NCI-H510A treated with DMSO at 0.1 percent for 48 hours (cell line): ENCODE data around the gene HHIPL1.
A peak's percentile ranks its signal among the peaks of the same experiment; 100 is the strongest.

ENCODE experiments used
- DNase-seq: peaks from one replicate; lab custom pipeline; 2025; lab: John Stamatoyannopoulos, UW

The HHIPL1 gene

DNA sequence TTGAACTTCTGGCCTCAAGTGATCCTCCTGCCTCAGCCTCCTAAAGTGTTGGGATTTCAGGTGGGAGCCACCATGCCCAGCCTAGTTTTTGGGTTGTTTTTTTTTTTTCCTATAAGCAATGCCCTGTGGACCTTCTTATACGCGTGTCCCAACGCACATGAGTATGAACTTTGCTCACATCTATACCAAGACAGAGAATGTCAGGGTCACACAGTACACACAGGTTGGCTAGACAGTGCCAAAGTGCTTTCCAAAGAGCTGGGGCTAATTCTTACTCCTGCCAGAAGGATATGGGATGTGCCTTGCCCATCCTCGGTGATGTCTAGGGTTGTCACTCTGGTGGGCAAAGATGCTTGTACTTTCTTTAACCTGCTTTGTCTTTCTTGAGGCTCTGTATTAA is 33.3 kb upstream of the HHIPL1 start:
- no peak for DNase-seq

DNA sequence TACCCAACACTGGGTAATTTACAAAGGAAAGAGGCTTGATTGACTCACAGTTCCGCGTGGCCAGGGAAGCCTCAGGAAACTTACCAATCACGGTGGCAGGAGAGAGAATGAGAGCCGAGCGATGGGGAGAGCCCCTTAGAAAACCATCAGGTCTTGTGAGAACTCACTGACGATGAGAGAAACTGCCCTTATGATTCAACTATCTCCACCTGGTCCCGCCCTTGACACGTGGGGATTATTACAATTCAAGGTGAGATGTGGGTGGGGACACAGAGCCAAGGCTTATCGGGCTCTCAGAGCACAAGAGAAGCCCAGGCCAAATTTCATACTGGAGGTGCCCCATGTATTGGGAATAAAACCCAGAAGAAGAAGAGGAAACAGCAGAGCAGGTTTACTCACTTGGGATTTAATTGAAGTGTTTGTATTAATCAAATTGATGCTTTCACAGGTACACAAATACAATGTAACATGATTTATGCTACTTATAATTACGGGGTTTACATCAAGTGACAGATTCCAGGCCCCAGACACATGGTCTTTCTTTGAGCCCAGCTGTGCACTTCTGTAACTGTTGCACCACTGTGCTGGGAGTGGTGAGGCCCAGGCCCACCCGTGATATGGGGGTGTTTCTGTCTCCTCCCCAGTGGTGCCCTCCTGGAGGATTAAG is 32.7 kb upstream of the HHIPL1 start:
- no peak for DNase-seq

DNA sequence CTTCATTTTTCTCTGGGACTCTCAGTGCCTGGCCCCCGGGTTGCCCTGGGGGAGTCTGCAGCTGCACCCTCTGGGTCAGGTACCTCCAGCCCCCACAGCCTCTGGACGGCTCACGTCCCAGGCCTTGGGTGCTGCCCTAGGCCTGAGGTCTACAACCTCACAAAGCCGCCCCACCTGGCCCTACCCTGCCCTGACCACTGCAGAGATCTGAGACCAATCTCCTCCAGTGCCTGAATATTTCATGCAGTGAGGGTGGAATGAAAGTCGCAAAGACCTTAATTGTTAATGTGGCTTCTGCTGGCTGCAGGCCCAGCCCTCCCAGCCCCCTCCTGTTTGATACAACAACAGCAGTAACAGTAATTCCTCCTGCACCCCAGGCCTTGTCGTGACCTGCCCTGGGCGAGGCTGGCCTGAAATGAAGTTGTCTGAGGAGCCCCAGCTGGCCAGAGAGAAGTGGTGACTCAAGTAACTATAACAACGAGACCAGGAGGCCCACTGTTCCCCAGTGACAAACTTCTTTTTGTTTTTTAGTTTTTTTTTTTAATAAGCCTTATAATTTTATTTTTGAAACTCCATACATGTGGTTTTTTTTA is 32.1 kb upstream of the HHIPL1 start:
- no peak for DNase-seq

DNA sequence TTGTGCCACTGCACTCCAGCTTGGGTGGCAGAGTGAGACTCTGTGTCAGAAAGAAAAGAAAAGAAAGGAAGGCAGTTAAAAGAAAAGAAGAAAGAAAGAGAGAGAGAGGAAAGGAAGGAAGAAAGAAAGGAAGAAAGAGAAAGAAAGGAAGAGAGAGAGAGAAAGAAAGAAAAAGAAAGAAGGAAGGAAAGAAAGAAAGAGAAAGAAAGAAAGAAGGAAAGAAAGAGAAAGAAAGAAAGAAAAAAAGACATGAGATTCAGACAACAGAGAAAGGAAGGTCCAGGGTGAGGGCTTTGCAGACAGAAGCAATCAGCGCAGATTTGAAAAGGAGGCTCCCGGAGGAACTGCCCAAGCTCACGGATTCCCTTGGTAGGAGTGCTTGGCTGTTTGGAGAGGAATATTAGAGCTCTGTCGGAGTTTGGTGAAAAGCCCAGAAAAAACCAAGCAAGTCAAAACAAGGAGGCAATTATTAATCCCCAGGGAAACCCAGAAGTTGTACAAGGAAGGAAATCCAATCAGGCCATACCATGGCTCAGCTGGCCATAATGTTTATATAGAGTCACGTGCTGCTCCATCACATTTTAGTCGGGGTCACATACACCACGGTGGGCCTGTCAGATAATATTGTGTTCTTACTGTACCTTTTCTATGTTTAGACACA is 29.3 kb upstream of the HHIPL1 start:
- no peak for DNase-seq

DNA sequence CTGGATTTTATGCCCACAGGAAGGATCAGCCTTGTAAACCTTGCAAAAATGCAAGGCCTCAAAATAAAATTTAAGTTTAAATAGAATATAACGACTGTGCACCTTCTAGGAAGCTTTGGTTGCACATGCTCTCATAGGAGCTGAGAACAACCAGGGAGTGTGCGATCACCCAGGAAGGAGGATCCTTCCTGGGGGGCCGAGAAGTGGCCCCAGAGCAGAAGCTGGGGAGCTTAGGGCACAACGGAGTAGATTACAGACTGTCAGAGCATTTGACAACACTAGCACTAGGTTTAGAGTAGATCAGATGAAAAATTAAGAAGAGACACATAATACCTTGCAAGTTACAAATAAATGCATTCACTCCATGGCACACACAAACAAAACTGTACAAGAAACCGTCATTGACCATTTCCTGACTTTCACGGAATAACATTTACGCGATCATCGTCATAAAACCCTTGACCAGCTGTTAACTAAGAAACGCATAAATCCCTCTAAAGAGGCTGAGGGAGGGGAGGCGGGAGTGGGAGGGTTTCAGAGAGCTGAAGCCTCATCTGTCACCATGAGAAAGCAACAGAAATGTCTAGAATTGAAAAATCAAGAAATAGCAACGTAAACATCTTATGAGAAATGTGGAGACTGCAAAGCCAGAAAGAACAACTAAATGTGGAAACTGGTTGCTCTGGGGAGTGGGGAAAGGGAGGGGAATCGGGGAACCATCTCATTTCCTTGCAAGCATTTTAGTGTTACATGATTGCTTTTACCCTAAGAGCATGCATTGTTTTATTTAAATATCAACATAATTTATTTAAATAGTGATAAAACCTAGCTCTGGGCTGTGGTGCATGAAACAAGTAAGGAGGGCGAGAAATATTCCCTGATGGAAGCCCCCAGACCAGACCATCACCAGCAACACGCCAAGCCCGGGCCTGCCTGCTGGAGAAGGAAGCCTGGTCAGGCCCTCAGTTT is 27.8 kb upstream of the HHIPL1 start:
- no peak for DNase-seq

DNA sequence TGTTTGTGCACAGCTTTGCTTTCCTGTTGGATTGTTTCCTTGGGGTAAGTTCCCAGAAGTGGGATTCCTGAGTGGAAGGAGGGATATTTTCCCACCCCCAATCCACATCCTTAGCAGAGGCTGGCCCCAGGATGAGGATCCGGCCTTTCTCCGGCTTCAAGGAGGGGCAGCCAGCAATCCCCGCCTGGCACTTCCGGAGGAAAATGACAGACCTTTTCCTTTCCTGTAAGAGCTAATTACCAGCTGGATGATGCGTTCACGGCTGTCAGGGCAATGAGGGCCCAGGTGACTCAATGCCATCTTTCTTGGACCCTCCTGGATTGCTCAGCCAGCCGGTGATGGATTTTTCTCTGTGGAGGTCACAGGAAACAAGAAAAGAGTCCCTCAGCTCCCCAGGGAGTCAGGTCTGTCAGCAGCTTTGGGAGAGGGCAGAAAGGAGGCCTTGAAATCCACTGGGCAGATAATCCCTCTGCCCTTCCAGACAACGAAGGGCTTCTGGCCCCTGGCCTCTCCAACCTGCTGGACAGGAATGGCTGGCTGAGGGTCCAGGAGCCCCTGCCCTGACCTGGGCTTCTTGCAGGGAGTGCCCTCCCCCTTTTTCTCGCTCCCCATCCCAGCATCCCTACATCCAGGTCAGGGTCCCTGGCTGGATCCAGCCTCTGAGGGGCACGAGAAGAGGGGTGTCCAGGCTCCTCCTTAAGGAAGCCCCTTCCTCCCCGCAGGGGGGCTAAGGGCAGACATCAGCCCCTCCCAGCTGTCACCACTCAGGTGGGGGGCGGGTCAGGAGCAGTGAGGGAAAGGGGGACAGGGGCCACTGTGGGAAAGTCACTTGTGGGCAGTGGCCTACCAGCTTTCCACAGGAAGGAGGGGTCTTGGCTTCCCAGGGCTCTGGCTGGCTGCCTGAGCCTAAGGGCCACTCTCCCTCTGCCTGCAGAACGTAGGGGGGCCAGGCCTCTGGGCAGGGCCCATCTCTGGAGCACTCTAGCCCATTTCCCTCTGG is 24.8 kb upstream of the HHIPL1 start:
- no peak for DNase-seq

DNA sequence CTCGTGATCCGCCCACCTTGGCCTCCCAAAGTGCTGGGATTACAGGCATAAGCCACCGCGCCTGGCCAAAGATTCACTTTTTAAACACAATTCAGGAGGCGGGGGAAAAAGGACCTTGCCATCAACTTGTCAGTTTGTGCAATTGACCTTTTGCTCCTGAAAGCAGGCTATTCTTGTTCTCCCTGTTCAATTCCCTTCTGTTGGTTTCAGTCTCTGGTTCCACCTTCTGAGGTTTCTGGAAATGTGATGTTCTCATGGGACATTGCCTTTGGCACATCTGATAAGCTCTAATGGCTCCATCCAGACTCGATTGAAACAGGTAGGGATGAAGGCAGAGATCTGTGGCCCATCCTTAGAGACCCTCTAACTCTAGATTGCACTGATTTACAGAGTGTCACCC is 23.0 kb upstream of the HHIPL1 start:
- no peak for DNase-seq

DNA sequence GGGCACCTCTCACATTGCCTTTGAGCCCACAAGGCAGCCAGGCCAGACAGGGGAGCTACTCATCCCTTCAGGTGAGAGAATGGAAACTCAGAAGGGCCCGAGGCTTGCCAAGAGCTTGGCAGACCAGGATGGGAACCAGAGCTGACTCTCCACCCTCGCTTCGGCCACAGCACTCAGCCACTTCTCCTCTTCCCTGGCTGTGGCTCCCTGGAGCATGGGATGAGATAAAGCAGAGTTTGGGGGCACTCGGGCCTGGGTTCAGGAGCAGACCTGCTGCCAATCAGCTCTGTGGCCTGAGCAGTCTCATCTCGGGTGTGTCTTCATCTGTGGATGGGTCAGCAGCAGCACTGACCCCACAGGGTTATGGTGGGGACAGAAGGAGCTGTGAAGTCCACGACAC is 20.9 kb upstream of the HHIPL1 start:
- DNase-seq: no peak

DNA sequence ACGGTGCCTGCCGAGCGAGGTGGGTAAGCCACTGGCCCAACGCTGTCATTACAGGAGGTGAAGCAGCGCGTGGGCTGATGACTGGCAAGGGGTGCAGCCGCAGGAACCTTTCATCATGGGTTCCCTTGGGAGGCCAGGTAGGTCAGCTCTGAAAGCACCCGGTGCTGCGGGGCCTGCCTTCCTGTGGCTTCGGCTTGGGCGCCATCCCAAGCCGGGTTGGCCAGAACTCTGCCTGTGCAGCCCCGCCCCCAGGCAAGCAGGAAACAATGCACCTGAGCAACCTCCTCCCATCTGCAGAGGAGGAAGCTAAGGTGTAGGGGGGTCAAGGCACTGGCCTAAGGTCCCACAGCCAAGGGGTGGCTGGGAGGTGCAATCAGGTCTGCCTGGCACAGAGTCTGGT is 20.0 kb upstream of the HHIPL1 start:
- DNase-seq: no peak

DNA sequence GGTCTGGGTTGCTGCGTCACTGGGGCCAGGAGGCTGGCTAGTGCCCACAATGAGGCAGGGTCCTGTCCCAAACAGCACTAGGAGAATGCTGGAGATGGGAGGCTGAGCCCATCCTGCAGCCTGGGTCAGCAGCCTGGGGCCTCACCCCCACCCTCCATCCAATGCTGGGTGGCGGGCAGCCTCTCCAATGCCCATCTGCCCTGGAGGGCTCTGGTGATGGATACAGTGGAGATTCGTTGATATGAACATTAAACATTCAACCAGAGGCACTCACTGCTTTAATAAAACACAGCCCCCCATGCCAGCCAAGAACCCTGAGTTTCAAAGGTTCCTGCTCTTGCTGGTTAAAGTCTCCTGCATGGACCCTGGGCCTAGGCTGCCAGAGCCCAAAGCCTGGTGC is 19.5 kb upstream of the HHIPL1 start:
- DNase-seq: no peak

DNA sequence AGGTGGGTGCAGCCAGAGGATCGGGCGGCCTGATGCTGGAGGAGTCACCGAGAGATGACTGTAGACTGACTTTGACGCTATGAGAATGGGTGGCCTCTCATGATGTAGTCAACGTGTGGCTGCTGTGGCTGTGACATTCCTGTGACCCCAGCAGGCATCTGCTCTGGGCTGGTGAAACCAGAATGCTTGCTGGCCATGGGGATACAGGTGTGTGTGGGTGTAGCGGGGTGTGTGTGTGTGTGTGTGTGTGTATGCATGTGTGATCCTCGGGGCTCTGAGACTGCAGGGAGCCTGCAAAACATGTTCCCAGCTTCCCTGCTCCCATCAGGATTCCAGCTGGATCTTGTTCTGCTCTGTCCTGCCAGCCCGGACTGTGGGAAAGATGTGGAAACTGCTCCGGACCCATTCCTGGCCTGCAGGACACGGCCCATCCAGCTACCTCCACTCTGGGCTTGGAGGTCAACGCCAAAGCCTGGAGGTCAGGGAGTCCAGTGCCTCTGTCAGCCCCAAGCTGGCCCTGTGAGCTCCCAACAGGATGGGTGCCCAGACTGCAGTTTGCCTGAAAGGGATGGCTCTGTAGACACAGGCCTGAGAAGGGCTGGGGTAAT is 18.8 kb upstream of the HHIPL1 start:
- DNase-seq: no peak

DNA sequence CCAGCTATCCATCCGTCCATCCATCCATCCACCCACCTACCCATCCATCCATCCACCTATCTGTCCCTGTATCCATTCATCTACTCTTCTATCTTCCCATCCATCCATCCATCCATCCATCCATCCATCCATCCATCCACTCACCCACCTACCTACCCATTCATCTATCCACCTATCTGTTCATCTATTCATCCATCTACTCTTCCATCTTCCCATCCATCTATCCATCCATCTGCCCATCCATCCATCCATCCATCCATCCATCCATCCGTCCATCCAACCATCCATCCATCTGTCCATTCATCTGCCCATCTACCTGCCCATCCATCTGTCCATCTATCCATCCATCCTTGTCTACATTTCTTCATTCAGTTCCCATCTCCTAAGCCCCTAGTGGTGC is 17.8 kb upstream of the HHIPL1 start:
- no peak for DNase-seq

DNA sequence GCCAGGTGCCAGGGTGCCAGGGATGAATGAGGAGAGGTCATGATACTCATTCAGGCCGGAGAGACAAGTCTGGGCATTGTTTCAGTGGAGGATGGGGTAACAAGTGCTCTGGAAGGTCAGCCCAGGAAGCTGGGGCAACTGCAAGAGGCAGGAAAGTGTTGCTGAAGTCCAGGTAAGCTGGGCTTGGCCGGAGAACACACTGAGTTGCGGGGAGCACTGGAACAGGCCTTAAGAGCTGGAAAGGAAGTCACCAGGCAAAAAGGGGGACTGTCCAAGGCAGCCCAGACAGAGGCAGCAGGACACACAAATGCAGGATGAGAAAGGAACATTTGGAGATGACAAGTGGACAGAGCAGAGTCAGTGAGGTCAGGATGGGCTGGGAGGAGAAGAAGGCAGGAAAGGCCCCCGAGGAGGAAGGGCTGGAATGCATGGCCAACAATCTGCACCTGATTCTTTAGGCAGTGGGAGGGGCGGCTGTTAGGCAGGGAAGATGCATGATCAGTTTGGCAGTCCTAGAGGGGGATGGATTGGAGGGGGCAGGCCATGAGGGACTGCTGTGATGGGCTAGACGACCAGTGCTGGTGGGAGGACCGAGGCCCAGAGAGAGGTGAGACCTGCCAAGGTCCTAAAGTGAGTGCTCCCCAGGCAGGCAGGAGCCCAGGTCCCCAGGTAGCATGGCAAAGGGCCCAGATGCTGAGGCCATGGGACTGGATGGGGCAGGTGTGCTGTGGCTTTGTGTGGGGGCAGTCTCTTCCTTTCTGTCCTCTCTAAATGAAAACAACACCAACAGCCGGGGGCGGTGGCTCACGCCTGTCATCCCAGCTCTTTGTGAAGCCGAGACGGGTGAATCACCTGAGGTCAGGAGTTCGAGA is 17.2 kb upstream of the HHIPL1 start:
- no peak for DNase-seq

DNA sequence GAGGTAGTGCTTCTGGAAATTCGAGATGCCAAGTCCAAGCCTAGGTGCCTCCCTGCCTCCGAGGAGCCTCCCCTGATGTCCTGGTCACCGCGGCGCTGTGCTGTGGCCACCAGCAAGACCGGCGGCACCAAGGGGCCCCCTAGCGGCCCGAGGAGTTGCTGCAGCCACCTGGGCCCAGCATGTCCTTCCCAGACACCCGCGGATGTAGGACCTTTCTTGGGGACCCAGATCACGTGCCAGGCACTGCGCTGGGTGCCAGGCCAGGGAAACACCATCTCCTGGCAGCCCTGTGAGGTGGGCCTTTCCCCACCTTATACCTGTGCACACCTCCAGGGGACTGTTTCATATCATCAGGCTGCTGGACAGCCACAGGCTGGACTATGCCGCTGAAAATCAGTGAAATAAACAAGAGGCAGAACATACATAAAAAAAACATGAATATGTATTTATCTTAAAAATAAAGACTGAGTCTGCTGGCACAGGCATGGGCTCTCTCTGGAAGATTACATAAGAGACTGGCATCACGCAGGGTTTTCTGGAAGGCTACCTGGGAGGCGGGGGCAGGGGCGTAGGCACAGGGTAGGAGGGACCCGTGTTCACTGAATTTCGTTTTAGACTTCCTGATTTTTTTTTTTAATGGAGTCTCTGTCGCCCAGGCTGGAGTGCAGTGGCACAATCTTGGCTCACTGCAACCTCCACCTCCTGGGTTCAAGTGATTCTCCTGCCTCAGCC is 15.9 kb upstream of the HHIPL1 start:
- DNase-seq: peak; percentile 81

DNA sequence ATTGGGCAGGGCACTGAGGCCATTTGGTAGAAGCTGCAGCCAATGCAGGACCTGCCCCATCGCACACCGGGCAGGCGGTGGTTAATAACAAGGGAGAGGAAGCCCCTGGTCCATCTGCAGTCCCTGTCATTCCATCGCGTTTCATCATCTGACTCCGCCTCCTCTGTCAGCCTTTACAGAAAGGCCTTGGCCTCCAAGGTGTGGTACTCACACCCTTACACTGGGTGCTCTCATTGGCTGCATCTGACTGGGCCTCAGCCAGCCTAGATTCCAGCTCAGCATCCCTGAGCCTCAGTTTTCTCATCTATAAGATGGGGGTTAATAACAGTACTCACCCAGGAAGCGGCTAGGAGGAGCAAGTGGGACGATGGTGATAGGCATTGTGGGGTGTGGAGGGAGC is 14.7 kb upstream of the HHIPL1 start:
- no peak for DNase-seq

DNA sequence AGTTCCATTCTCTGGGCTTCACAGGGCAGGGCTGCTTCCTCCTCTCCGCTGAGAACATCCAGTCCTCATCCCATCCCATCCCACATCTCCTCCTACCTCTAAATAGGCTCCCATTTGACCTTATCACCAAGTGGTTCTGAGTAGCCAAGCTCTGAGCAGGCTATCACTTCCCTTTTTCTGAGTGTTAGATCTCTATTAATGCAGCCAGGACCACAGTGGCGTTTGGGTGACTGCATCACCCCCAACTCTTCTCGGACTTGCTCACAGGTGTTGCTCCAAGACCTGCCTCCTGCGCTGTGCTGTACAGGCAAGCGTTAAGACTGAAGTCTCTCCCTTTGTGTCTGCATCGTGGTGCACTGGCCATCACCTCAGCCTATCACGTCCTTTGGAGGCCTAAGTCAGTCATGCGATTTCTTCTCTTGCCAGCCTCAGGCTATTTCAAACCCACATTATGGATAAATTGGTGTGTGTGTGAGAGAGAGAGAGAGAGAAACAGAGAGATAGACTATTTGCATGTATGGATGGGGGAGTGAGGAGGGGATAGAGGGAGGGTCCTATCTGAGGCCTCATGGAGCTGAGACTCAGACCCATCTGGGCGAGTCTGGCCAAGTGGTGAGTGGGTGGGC is 12.4 kb upstream of the HHIPL1 start:
- DNase-seq: no peak

DNA sequence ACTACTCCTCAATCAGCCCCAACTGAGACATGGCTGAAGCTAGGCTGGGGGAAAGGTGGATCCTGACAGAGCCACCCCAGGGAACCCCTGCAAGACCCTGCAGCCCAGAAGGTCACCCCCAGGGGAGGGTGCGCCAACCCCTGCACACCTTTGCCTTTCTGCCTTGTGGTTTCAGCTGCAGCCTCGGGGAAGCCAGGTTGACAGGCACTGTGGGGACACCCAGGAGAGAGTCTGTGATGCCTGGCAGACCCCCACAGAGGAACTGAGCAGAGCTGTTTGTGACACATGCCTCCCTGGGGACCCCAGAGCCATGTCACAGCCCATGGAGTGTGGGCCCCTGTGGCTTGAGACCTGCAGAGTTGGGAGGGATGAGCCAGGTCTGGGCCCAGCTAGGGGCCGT is 11.8 kb upstream of the HHIPL1 start:
- DNase-seq: no peak

DNA sequence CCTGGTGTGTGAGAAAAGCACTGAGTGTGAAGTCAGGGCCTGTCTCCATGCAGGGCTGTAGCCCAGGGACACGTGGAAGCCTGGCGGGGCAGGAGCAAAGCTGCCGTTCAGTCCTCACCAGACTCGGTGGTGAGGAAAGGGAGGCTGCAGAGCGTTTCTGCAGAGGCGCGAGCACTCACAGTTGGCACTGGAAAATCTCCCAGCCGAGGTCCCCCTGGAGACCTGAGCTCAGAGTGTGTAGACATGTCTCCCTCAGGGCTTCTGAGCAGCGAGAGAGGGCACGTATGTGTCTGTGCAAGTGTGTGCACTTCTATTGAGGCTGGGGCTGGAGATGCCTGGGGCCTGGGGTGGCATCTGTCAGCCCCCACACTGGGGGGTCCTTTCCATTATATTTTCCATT is 11.0 kb upstream of the HHIPL1 start:
- DNase-seq: no peak

DNA sequence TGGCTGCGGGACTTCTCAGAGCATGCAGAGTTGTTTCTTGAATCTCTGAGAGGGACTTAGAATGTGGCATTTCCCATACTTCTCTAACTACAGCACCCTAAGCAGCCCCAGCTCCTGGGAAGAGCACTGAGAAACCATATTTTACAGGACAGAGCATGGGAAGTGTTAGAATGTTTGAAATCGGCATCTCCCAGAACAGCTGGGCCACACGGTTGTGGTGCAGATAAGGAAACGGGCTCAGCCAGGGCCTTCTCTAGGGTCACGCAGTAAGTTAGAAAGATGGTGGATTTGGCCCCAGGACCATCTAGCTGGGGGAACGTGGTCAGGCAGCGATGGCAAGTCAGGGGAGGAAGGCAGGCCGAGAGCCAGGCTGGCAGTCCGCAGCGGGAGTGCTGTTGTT is 10.5 kb upstream of the HHIPL1 start:
- no peak for DNase-seq
